Measurements from ENCODE around the gene RMDN2. TPM values are rescaled to one million over a fixed set of nuclear protein-coding genes. Genes with fewer than 3 reads are reported as not detected.

The RMDN2 gene
- total and polyA plus RNA-seq, 12 donors = 28.5 to 126 (median 55.9) TPM

- Histone ChIP-seq H3K4me1 (replicated peaks in 1 of 2) (peaks cover 0 to 3% of the 10 kb centered on the region in 2 donors), H3K27me3 (no peaks in the 10 kb centered on the region), H3K36me3 (replicated peaks in 1 of 2) (no peaks in the 10 kb centered on the region), H3K9me3 (replicated peaks in 1 of 3) (no peaks in the 10 kb centered on the region), H3K4me3 (no peak overlapping the region), H3K27ac (no peak overlapping the region)
- intact Hi-C loops (cut with DNase I) = no loop called here
- TF ChIP-seq, protein P1, sequence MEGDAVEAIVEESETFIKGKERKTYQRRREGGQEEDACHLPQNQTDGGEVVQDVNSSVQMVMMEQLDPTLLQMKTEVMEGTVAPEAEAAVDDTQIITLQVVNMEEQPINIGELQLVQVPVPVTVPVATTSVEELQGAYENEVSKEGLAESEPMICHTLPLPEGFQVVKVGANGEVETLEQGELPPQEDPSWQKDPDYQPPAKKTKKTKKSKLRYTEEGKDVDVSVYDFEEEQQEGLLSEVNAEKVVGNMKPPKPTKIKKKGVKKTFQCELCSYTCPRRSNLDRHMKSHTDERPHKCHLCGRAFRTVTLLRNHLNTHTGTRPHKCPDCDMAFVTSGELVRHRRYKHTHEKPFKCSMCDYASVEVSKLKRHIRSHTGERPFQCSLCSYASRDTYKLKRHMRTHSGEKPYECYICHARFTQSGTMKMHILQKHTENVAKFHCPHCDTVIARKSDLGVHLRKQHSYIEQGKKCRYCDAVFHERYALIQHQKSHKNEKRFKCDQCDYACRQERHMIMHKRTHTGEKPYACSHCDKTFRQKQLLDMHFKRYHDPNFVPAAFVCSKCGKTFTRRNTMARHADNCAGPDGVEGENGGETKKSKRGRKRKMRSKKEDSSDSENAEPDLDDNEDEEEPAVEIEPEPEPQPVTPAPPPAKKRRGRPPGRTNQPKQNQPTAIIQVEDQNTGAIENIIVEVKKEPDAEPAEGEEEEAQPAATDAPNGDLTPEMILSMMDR (IDR thresholded peaks at IDR 0.05) = no peak
- no peak for TF ChIP-seq POLR2A (IDR thresholded peaks at IDR 0.05)
- DNase-seq = no peak
- 93 to 100% (median 96%) methylated on average over 1 of the region's 1 CpG for WGBS, 4 donors
Observed at GRCh38 chr2:37882036-37882435, 43.1 kb upstream of the RMDN2 start.

- Histone ChIP-seq H3K4me1 (replicated peaks in 1 of 2) (no peaks in the 10 kb centered on the region), H3K27ac (no peak overlapping the region), H3K27me3 (no peaks in the 10 kb centered on the region), H3K4me3 (no peak overlapping the region), H3K36me3 (replicated peaks in 1 of 2) (no peaks in the 10 kb centered on the region), H3K9me3 (replicated peaks in 1 of 3) (no peaks in the 10 kb centered on the region)
- TF ChIP-seq POLR2A (IDR thresholded peaks at IDR 0.05) = no peak
- TF ChIP-seq, protein P1 (IDR thresholded peaks at IDR 0.05) = no peak
- DNase-seq = no peak
- intact Hi-C loops (cut with DNase I) = no loop called here
- 59 to 73% (median 69%) methylated on average over 2 of the region's 2 CpGs for WGBS, 4 donors
Observed at GRCh38 chr2:37883518-37883917, 41.6 kb upstream of the RMDN2 start.

DNA sequence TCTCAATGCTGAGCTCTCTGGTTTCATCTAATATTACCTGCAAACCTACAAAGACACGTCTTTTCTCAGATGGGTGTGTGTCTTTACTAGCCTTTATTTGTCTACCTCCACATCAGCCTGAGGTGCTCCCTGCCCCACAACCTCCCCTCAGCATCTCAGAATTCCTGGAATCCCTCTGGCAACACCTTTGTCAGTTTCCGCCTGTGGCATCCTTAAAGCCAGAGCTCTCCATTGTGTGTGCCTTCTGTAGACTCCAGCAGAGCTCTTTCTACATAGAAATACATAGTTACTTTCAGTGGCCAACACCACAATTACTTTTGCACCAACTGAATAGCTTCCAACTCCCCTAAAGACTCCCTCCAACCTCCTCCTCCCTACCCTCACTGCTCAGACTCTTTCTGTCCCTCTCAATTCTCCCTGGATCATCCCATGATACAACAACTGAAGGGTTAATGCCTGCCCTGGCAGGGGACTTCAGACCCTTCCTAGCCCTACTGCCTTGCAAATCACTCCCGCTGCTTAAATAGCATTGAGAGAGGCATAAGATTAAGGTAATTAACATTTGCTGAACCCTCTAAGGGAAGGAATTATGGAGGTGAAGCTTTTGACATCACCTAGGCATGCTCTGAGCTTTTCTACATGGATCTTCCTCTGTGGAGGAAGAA, 39.6 kb upstream of the RMDN2 start:
- H3K27ac ChIP-seq = no peak overlapping the region
- no peak overlapping the region for H3K4me3 ChIP-seq
- intact Hi-C loops (cut with DNase I) = no loop called here

DNA sequence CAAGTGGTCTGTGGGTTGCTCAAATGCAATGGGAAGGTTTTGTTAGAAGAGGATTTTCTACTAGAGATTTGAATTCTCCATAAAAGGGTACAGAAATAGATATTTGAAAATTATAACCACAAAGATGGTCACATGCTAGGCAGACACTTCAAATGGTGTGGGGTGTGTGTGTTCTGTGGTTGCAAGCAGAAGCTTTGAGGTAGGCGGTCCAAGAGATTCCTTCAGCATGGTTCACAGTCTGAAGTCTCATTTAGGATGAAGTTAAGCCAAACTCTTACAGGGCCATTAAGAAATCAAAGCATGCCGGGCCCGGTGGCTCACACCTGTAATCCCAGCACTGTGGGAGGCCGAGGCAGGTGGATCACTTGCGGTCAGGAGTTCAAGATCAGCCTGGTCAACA, 38.3 kb upstream of the RMDN2 start:
- Histone ChIP-seq H3K36me3 (replicated peaks in 1 of 2) (no peaks in the 10 kb centered on the region), H3K27me3 (no peaks in the 10 kb centered on the region), H3K4me3 (no peak overlapping the region), H3K9me3 (replicated peaks in 1 of 3) (no peaks in the 10 kb centered on the region), H3K27ac (no peak overlapping the region), H3K4me1 (replicated peaks in 1 of 2) (no peaks in the 10 kb centered on the region)
- intact Hi-C loops (cut with DNase I) = no loop called here
- WGBS, 4 donors = 87 to 94% (median 92%) methylated on average over 5 of the region's 5 CpGs
- DNase-seq = no peak
- TF ChIP-seq, protein P1 (IDR thresholded peaks at IDR 0.05) = no peak
- no peak for TF ChIP-seq POLR2A (IDR thresholded peaks at IDR 0.05)

More for the DNA sequence above, 39.6 kb upstream of the RMDN2 start:
- H3K9me3 ChIP-seq (replicated peaks in 1 of 3) = no peaks in the 10 kb centered on the region
- no peak for DNase-seq
- no peaks in the 10 kb centered on the region for H3K27me3 ChIP-seq
- no peaks in the 10 kb centered on the region for H3K36me3 ChIP-seq (replicated peaks in 1 of 2)
- no peaks in the 10 kb centered on the region for H3K4me1 ChIP-seq (replicated peaks in 1 of 2)
- no peak for TF ChIP-seq POLR2A (IDR thresholded peaks at IDR 0.05)
- TF ChIP-seq, protein P1 (IDR thresholded peaks at IDR 0.05) = no peak
- 78 to 92% (median 80%) methylated on average over 3 of the region's 3 CpGs for WGBS, 4 donors
